PC-3 (cell line): ENCODE results near the gene RNF148. TPM values are rescaled to one million over a fixed set of nuclear protein-coding genes. Genes with fewer than 3 reads are reported as not detected.

Experiments used
- ATAC-seq: fragments of 200-7000 bp; cut with Tn5 transposase; 2 replicates; pipeline ENCODE4 v1.9.1; 2020; ENCODE audit warnings: mild to moderate bottlenecking, moderate library complexity
- BruUV-seq: library from RNA; stranded (reverse); fragments of 400-500 nt; replicated peaks from 2 replicates; lab custom pipeline; 2021; lab: Mats Ljungman, UMichigan
- CTCF ChIA-PET: fragments of 300-600 bp; sonication (Branson Sonifier 250); formaldehyde crosslinking; loops from one replicate; lab custom pipeline; 2022; ENCODE audit warnings: antibody characterized with exemption; lab: Charles Lee
- POLR2A ChIA-PET: fragments of 300-600 bp; sonication (Branson Sonifier 250); formaldehyde crosslinking; loops from one replicate; lab custom pipeline; 2022; ENCODE audit warnings: antibody characterized with exemption; ENCODE audit not compliant: unreplicated experiment; lab: Charles Lee
- DNase-seq: peaks from one replicate; pipeline ENCODE4 v3.0.0-alpha.2; 2015
- H2AFZ ChIP-seq: fragments of 300-600 bp; sonication (generic); 2 replicates; pipeline ENCODE4 v1.6.0; 2016; ENCODE audit warnings: antibody characterized with exemption, low read length
- H3F3A ChIP-seq: fragments of 300-600 bp; sonication (generic); one replicate; pipeline ENCODE4 v1.6.0; 2017; ENCODE audit warnings: antibody characterized with exemption, low read length, control low read depth, mild to moderate bottlenecking; ENCODE audit not compliant: unreplicated experiment
- H3K27ac ChIP-seq: fragments of 300-600 bp; sonication (generic); 2 replicates; pipeline ENCODE4 v1.5.1; 2016; ENCODE audit warnings: mild to moderate bottlenecking, low read length
- H3K27me3 ChIP-seq: fragments of 300-600 bp; sonication (generic); 2 replicates; pipeline ENCODE4 v1.6.1; 2016; ENCODE audit warnings: low read length, mixed read lengths
- H3K36me3 ChIP-seq: fragments of 300-600 bp; sonication (generic); 2 replicates; pipeline ENCODE4 v1.6.1; 2016; ENCODE audit warnings: low read depth, mixed run types, low read length, mixed read lengths
- H3K4me1 ChIP-seq: fragments of 300-600 bp; sonication (generic); 2 replicates; pipeline ENCODE4 v1.5.1; 2016; ENCODE audit warnings: low read length; ENCODE audit not compliant: insufficient read depth
- H3K4me2 ChIP-seq: fragments of 300-600 bp; sonication (generic); 2 replicates; pipeline ENCODE4 v1.6.0; 2016; ENCODE audit warnings: low read length
- H3K4me3 ChIP-seq: fragments of 300-600 bp; sonication (generic); 2 replicates; pipeline ENCODE4 v1.5.1; 2016; ENCODE audit warnings: mild to moderate bottlenecking, low read length, mixed read lengths
- H3K79me2 ChIP-seq: fragments of 300-600 bp; sonication (generic); 2 replicates; pipeline ENCODE4 v1.6.1; 2017; ENCODE audit warnings: low read length, mixed read lengths
- H3K9ac ChIP-seq: fragments of 300-600 bp; sonication (generic); 2 replicates; pipeline ENCODE4 v1.6.0; 2016; ENCODE audit warnings: mild to moderate bottlenecking, low read length
- H3K9me2 ChIP-seq: fragments of 300-600 bp; sonication (generic); replicated peaks from 2 replicates; pipeline ENCODE4 v1.6.1; 2016; ENCODE audit warnings: mixed run types, low read length, mixed read lengths
- H3K9me3 ChIP-seq: fragments of 300-600 bp; sonication (generic); 2 replicates; pipeline ENCODE4 v1.6.1; 2016; ENCODE audit warnings: low read length, mixed read lengths
- H4K20me1 ChIP-seq: fragments of 300-600 bp; sonication (generic); 2 replicates; pipeline ENCODE4 v1.6.1; 2016; ENCODE audit warnings: low read length, mixed read lengths
- CTCF ChIP-seq: fragments of 300-600 bp; sonication (generic); conservative IDR thresholded peaks from 2 replicates; pipeline ENCODE4 v1.5.1; 2017; ENCODE audit warnings: antibody characterized with exemption, low read depth, mild to moderate bottlenecking, low read length
- EZH2 ChIP-seq: fragments of 300-600 bp; sonication (generic); IDR thresholded peaks from one replicate; pipeline ENCODE4 v1.6.1; 2017; ENCODE audit warnings: antibody characterized with exemption, mild to moderate bottlenecking, low read length; ENCODE audit not compliant: unreplicated experiment
- EZH2phosphoT487 ChIP-seq: fragments of 300-600 bp; sonication (generic); IDR thresholded peaks from 2 replicates; pipeline ENCODE4 v1.6.1; 2018; ENCODE audit warnings: mild to moderate bottlenecking, antibody characterized with exemption, low read length, borderline replicate concordance
- intact Hi-C: fragments of 100-400 bp; cut with micrococcal nuclease; formaldehyde crosslinking; loops from 2 replicates; pipeline ENCODE4 v1.9.0; 2023
- total RNA-seq: library from RNA; depleted of rRNA; stranded (reverse); fragments of >200 nt; gene quantifications from 2 replicates; pipeline ENCODE4 v1.2.3, GENCODE V29; 2014

RNF148 gene
- total RNA-seq, 1 experiment from 2014 or later: 2.0 TPM

DNA sequence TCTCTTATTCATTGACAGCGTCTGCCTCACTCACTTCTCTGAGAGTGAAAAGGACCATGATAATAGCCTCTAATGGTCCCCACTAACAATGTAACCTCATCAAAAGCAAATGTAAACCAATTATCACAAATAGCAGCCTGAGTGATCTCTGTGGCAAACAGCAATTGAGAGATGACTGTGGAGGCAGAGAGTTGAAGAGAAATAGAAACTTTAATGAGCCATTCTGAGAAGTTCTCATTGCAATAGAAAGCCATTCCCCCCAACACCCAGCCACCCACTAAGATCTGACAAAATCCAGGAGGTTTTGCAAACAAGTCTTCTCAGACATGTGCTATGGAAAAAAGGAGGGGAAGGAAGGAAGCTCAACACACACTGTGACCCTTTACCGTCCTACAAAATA lies 44.2 kb upstream of the RNF148 start:
- no peak for ATAC-seq
- intact Hi-C loops: no loop called here
- CTCF ChIA-PET: no interaction called here

GRCh38 chr7:122743211-122743610 lies 40.5 kb upstream of the RNF148 start:
- no peaks in the 10 kb centered on the region for H3K36me3 ChIP-seq
- H3K9me2 ChIP-seq: no peaks in the 10 kb centered on the region
- no peaks in the 10 kb centered on the region for H3K79me2 ChIP-seq
- H3K27ac ChIP-seq: no peak overlapping the region
- no peak for DNase-seq
- H2AFZ ChIP-seq: no peak overlapping the region
- no peak for TF ChIP-seq CTCF
- TF ChIP-seq EZH2phosphoT487: no peak
- no peak for TF ChIP-seq EZH2
- CTCF ChIA-PET: no interaction called here
- no peak overlapping the region for H3K4me2 ChIP-seq
- H3K9ac ChIP-seq: no peak overlapping the region
- no peak overlapping the region for H3K4me3 ChIP-seq
- BruUV-seq: no TSS peak
- no peaks in the 10 kb centered on the region for H3K27me3 ChIP-seq
- no peaks in the 10 kb centered on the region for H3F3A ChIP-seq
- POLR2A ChIA-PET: no interaction called here
- no peaks in the 10 kb centered on the region for H3K9me3 ChIP-seq
- intact Hi-C loops: no loop called here
- no peak for ATAC-seq
- H3K4me1 ChIP-seq: no peaks in the 10 kb centered on the region
- H4K20me1 ChIP-seq: no peaks in the 10 kb centered on the region

More for the DNA sequence above, 44.2 kb upstream of the RNF148 start:
- Histone ChIP-seq H3F3A (no peaks in the 10 kb centered on the region), H3K4me2 (no peak overlapping the region), H2AFZ (no peak overlapping the region), H3K36me3 (no peaks in the 10 kb centered on the region), H3K9me3 (no peaks in the 10 kb centered on the region), H3K79me2 (no peaks in the 10 kb centered on the region), H3K9me2 (no peaks in the 10 kb centered on the region), H3K27ac (no peak overlapping the region), H3K9ac (no peak overlapping the region), H4K20me1 (no peaks in the 10 kb centered on the region), H3K27me3 (no peaks in the 10 kb centered on the region), H3K4me1 (no peaks in the 10 kb centered on the region), H3K4me3 (no peak overlapping the region)
- POLR2A ChIA-PET: no interaction called here
- no peak for DNase-seq
- no TSS peak for BruUV-seq
- TF ChIP-seq CTCF (no peak), EZH2phosphoT487 (no peak), EZH2 (no peak)

GRCh38 chr7:122738947-122739346 lies 36.2 kb upstream of the RNF148 start:
- no peaks in the 10 kb centered on the region for H3F3A ChIP-seq
- no peak overlapping the region for H3K4me2 ChIP-seq
- TF ChIP-seq CTCF (no peak), EZH2 (no peak), EZH2phosphoT487 (no peak)
- intact Hi-C loops: no loop called here
- no peak overlapping the region for H3K9ac ChIP-seq
- no peaks in the 10 kb centered on the region for H3K9me2 ChIP-seq
- no peaks in the 10 kb centered on the region for H3K9me3 ChIP-seq
- no peak overlapping the region for H3K4me3 ChIP-seq
- H4K20me1 ChIP-seq: no peaks in the 10 kb centered on the region
- ATAC-seq (no peak), DNase-seq (no peak)
- H3K36me3 ChIP-seq: no peaks in the 10 kb centered on the region
- BruUV-seq: no TSS peak
- ChIA-PET CTCF (no interaction called here), POLR2A (no interaction called here)
- H3K27ac ChIP-seq: no peak overlapping the region
- no peak overlapping the region for H2AFZ ChIP-seq
- H3K4me1 ChIP-seq: no peaks in the 10 kb centered on the region
- no peaks in the 10 kb centered on the region for H3K79me2 ChIP-seq
- H3K27me3 ChIP-seq: no peaks in the 10 kb centered on the region
